HUDEP-2 (cell line): ENCODE data around the gene TMEM11.
"Not testable (repeated sequence)": the region's sequence is repeated elsewhere in the genome, so short reads cannot be mapped to it uniquely, and the experiment has no call there.

Experiments
- DNase-seq, 76 experiments: peaks; one replicate each; lab custom pipeline; 2025; ENCODE audit not compliant: unreplicated experiment in 76 of 76; lab: John Stamatoyannopoulos, UW

TMEM11 gene

GRCh38 chr17:21242780-21243515, 29.0 kb upstream of the TMEM11 start:
- no peak for DNase-seq

GRCh38 chr17:21242026-21242697, 28.2 kb upstream of the TMEM11 start:
- DNase-seq, result no peak

- no peak for DNase-seq
These were observed 27.6 kb upstream of the TMEM11 start for GRCh38 chr17:21241564-21241963.

GRCh38 chr17:21240369-21241055, 26.6 kb upstream of the TMEM11 start:
- DNase-seq, result no peak

GRCh38 chr17:21239680-21240368, 25.9 kb upstream of the TMEM11 start:
- DNase-seq, result peak in 24 of 76 experiments; percentile 12 to 55 (median 40)

- no peak for DNase-seq
These were observed 22.0 kb upstream of the TMEM11 start for GRCh38 chr17:21235921-21236320.

- no peak for DNase-seq
These were observed 19.8 kb upstream of the TMEM11 start for GRCh38 chr17:21233581-21234347.

- no peak for DNase-seq
These were observed 18.2 kb upstream of the TMEM11 start for GRCh38 chr17:21232033-21232749.

GRCh38 chr17:21231533-21231932, 17.6 kb upstream of the TMEM11 start:
- no peak for DNase-seq

GRCh38 chr17:21228845-21229244, 14.9 kb upstream of the TMEM11 start:
- DNase-seq, result no peak

- no peak for DNase-seq
These were observed 14.2 kb upstream of the TMEM11 start for GRCh38 chr17:21228111-21228510.

- DNase-seq, result not testable (repeated sequence)
These were observed 13.3 kb upstream of the TMEM11 start for GRCh38 chr17:21227277-21227676.

GRCh38 chr17:21223086-21223485, 9.1 kb upstream of the TMEM11 start:
- no peak for DNase-seq

GRCh38 chr17:21218831-21219380, 4.9 kb upstream of the TMEM11 start:
- DNase-seq, result no peak

GRCh38 chr17:21218101-21218500, 4.1 kb upstream of the TMEM11 start:
- DNase-seq, result peak in 69 of 76 experiments; percentile 13 to 80 (median 50)

- no peak for DNase-seq
These were observed 3.4 kb upstream of the TMEM11 start for GRCh38 chr17:21217346-21217745.

- DNase-seq, result peak in 4 of 76 experiments; percentile 3 to 23 (median 17)
These were observed 2.0 kb upstream of the TMEM11 start for GRCh38 chr17:21215935-21216334.

GRCh38 chr17:21214777-21215541, 998 bp upstream of the TMEM11 start:
- peak in 3 of 76 experiments; percentile 37 to 52 (median 51) for DNase-seq

GRCh38 chr17:21213638-21214014, 335 bp downstream of the TMEM11 start:
- peak in 21 of 76 experiments; percentile 8 to 63 (median 39) for DNase-seq
